GM13976 (cell line): ENCODE measurements around the gene TRIM2.

Experiments used
- DNase-seq: peaks from one replicate; pipeline ENCODE4 v3.0.0; 2012; ENCODE audit warnings: low spot score
- in situ Hi-C: fragments of 300-500 bp; cut with MboI; formaldehyde crosslinking; loops from one replicate; pipeline ENCODE4 v1.12.0; 2022; ENCODE audit warnings: low sequenced_read_pairs, mixed read lengths, inconsistent platforms; ENCODE audit not compliant: unreplicated experiment
- TF ChIP-seq, protein P1 (sequence below): IDR thresholded peaks from 2 replicates; pipeline ENCODE4 v1.5.1; 2012; ENCODE audit warnings: borderline replicate concordance, mild to moderate bottlenecking; ENCODE audit not compliant: insufficient read depth; ENCODE audit errors: extremely low read depth, missing control alignments, control extremely low read depth

TRIM2 gene

GRCh38 chr4:153324046-153324445 lies 119.8 kb downstream of the TRIM2 start:
- no peak for DNase-seq
- TF ChIP-seq, protein P1, sequence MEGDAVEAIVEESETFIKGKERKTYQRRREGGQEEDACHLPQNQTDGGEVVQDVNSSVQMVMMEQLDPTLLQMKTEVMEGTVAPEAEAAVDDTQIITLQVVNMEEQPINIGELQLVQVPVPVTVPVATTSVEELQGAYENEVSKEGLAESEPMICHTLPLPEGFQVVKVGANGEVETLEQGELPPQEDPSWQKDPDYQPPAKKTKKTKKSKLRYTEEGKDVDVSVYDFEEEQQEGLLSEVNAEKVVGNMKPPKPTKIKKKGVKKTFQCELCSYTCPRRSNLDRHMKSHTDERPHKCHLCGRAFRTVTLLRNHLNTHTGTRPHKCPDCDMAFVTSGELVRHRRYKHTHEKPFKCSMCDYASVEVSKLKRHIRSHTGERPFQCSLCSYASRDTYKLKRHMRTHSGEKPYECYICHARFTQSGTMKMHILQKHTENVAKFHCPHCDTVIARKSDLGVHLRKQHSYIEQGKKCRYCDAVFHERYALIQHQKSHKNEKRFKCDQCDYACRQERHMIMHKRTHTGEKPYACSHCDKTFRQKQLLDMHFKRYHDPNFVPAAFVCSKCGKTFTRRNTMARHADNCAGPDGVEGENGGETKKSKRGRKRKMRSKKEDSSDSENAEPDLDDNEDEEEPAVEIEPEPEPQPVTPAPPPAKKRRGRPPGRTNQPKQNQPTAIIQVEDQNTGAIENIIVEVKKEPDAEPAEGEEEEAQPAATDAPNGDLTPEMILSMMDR = no peak
- in situ Hi-C loops = no loop called here

GRCh38 chr4:153325558-153325957 lies 121.3 kb downstream of the TRIM2 start:
- in situ Hi-C loops = no loop called here
- DNase-seq = no peak
- TF ChIP-seq, protein P1 = no peak

DNA sequence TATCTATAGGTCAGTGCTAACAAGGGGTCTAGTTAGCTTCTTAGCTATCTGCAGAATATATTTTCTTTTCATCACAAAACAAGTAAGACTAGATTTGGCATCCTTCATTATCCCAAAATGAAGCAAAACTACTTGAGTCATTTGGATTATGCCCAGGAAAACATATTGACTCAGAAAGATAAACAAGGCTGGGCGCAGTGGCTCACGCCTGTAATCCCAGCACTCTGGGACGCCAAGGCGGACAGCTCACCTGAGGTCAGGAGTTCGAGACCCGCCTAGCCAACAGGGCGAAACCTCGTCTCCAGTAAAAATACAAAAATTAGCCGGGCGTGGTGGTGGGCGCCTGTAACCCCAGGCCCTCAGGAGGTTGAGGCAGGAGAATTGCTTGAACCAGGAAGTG lies 122.3 kb downstream of the TRIM2 start:
- TF ChIP-seq, protein P1 = no peak
- in situ Hi-C loops = no loop called here
- DNase-seq = no peak

DNA sequence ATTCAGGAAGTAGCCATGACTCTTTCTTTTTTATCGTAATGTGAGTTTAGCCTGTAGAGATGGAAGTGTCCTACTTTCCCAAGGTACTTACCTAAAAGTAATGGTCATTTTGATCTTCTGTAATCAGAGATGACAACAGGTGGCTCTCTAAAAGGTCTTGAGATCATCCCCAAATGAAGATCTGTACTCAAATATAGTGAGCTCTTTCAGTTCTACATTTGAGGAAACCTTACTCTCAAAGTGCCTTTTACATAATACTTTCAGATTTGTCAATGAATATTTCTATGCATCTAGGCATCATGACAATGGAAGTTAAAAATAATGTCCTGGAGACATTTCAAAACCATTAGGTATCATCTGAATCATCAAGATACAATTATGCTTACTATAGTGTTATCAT lies 123.0 kb downstream of the TRIM2 start:
- in situ Hi-C loops = no loop called here
- TF ChIP-seq, protein P1 = no peak
- DNase-seq = no peak

GRCh38 chr4:153332936-153333335 lies 128.7 kb downstream of the TRIM2 start:
- DNase-seq = no peak
- TF ChIP-seq, protein P1 = no peak
- in situ Hi-C loops = no loop called here

- in situ Hi-C loops = no loop called here
- DNase-seq = no peak
- TF ChIP-seq, protein P1 = no peak
Measured at GRCh38 chr4:153333874-153334273, 129.6 kb downstream of the TRIM2 start.

GRCh38 chr4:153335665-153336064 lies 131.4 kb downstream of the TRIM2 start:
- in situ Hi-C loops = no loop called here
- no peak for DNase-seq
- TF ChIP-seq, protein P1 = no peak
